Osteocyte (in vitro differentiated cells): ENCODE results near the gene CLRN3. TPM values are rescaled to one million over a fixed set of nuclear protein-coding genes. Genes with fewer than 3 reads are reported as not detected.

Experiments used
- DNase-seq: peaks from one replicate; pipeline ENCODE4 v3.0.0; 2021; ENCODE audit warnings: mixed read lengths; ENCODE audit not compliant: unreplicated experiment; ENCODE audit errors: extremely low spot score
- H3K27ac Mint-ChIP-seq: one replicate; pipeline ENCODE4 v1.8.0; 2021; ENCODE audit warnings: mild to moderate bottlenecking, mixed read lengths; ENCODE audit not compliant: unreplicated experiment
- H3K27me3 Mint-ChIP-seq: one replicate; pipeline ENCODE4 v1.8.0; 2021; ENCODE audit warnings: mixed read lengths; ENCODE audit not compliant: unreplicated experiment
- H3K36me3 Mint-ChIP-seq: one replicate; pipeline ENCODE4 v1.8.0; 2021; ENCODE audit warnings: mixed read lengths; ENCODE audit not compliant: unreplicated experiment
- H3K4me1 Mint-ChIP-seq: one replicate; pipeline ENCODE4 v1.8.0; 2021; ENCODE audit warnings: mixed read lengths; ENCODE audit not compliant: unreplicated experiment
- H3K4me3 Mint-ChIP-seq: one replicate; pipeline ENCODE4 v1.8.0; 2021; ENCODE audit warnings: mild to moderate bottlenecking, moderate library complexity, mixed read lengths; ENCODE audit not compliant: unreplicated experiment
- H3K9me3 Mint-ChIP-seq: one replicate; pipeline ENCODE4 v1.8.0; 2021; ENCODE audit warnings: mixed read lengths; ENCODE audit not compliant: unreplicated experiment
- CTCF ChIP-seq: fragments of 200-600 bp; sonication (generic); IDR thresholded peaks from 2 replicates; pipeline ENCODE4 v1.5.0; 2021; ENCODE audit warnings: antibody characterized with exemption, mild to moderate bottlenecking, moderate library complexity
- total RNA-seq: library from RNA; stranded (reverse); gene quantifications from 2 replicates; pipeline ENCODE4 v1.2.1, GENCODE V29; 2021

The CLRN3 gene
- total RNA-seq, 1 donor from 2014 or later: not detected

GRCh38 chr10:127908106-127908958 lies 15.6 kb upstream of the CLRN3 start:
- Mint-ChIP-seq H3K4me1 (peaks cover 8% of the 10 kb centered on the region), H3K36me3 (no peaks in the 10 kb centered on the region), H3K27me3 (peaks cover 15% of the 10 kb centered on the region), H3K4me3 (no peak overlapping the region), H3K27ac (no peak overlapping the region), H3K9me3 (no peaks in the 10 kb centered on the region)
- TF ChIP-seq CTCF: no peak
- DNase-seq: peak; percentile 65

GRCh38 chr10:127907411-127908105 lies 14.8 kb upstream of the CLRN3 start:
- Mint-ChIP-seq H3K27me3 (peaks cover 21% of the 10 kb centered on the region), H3K4me3 (peak overlapping the region; percentile 26), H3K4me1 (peaks cover 8% of the 10 kb centered on the region), H3K27ac (no peak overlapping the region), H3K9me3 (no peaks in the 10 kb centered on the region), H3K36me3 (no peaks in the 10 kb centered on the region)
- DNase-seq: peak; percentile 83
- no peak for TF ChIP-seq CTCF

- H3K27me3 Mint-ChIP-seq: peaks cover 21% of the 10 kb centered on the region
- no peaks in the 10 kb centered on the region for H3K36me3 Mint-ChIP-seq
- peak; percentile 87 for TF ChIP-seq CTCF
- no peaks in the 10 kb centered on the region for H3K9me3 Mint-ChIP-seq
- H3K27ac Mint-ChIP-seq: no peak within 1 kb of the TSS
- peaks cover 8% of the 10 kb centered on the region for H3K4me1 Mint-ChIP-seq
- DNase-seq: peak; percentile 90
- peak within 1 kb of the TSS; percentile 26 for H3K4me3 Mint-ChIP-seq
Measured at GRCh38 chr10:127906548-127907377, 14.0 kb upstream of the CLRN3 start, which contains the start of gene PTPRE. TSS of gene PTPRE (plus strand) at chr10:127907103. CDS start at chr10:128040882, 133,779 bp downstream.

GRCh38 chr10:127905848-127906261 lies 13.1 kb upstream of the CLRN3 start:
- Mint-ChIP-seq H3K27ac (no peak overlapping the region), H3K27me3 (peaks cover 26% of the 10 kb centered on the region), H3K4me1 (peaks cover 8% of the 10 kb centered on the region), H3K36me3 (no peaks in the 10 kb centered on the region), H3K4me3 (no peak overlapping the region), H3K9me3 (no peaks in the 10 kb centered on the region)
- DNase-seq: peak; percentile 78
- no peak for TF ChIP-seq CTCF
